ENCODE results near the gene ISLR.
"Not testable (repeated sequence)": the region's sequence is repeated elsewhere in the genome, so short reads cannot be mapped to it uniquely, and the experiment has no call there.

DNA sequence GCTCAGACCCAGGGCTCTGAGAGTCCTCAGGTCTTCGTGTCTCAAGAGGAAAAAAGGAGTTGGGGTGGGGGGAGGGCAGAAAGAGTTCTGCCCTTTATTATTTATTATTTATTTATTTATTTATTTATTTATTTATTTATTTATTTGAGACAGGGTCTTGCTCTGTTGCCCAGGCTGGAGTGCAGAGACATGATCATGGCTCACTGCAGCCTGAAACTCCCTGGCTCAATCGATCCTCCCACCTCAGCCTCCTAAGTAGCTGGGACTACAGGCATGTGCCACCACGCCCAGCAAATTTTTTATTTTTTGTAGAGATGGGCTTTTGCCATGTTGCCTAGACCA, 11.3 kb upstream of the ISLR start:
- TF ChIP-seq EZH2phosphoT487 (IDR thresholded peaks at IDR 0.05; ENCODE audit: insufficient read depth, low read depth); EZH2 (IDR thresholded peaks at IDR 0.05; ENCODE audit: insufficient read depth, poor library complexity, severe bottlenecking): not testable (repeated sequence)
